GM19328 (cell line): ENCODE data around the gene UMODL1.

Source experiments
- ATAC-seq: cut with Tn5 transposase; IDR thresholded peaks from one replicate; pipeline ENCODE4 v1.9.1; 2021; ENCODE audit warnings: mild to moderate bottlenecking, moderate library complexity; ENCODE audit not compliant: unreplicated experiment

Gene UMODL1

DNA sequence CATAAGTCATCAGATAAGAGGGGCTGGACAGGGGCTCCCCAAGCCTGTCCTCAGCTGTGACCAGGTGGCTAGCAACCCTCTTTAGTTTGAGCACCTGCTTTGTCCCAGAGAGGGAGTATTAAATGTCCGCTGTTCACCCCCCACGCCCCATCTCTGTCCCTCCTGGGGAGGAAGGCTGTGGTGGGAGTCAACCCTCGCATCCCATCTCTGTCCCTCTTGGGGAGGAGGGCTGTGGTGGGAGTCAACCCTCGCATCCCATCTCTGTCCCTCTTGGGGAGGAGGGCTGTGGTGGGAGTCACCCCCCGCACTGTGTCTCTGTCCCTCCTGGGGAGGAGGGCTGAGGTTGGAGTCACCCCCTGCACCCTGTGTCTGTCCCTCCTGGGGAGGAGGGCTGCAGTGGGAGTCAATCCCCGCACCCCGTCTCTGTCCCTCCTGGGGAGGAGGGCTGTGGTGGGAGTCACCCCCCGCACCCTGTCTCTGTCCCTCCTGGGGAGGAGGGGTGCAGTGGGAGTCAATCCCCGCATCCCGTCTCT, 75.2 kb downstream of the UMODL1 start:
- no peak for ATAC-seq

DNA sequence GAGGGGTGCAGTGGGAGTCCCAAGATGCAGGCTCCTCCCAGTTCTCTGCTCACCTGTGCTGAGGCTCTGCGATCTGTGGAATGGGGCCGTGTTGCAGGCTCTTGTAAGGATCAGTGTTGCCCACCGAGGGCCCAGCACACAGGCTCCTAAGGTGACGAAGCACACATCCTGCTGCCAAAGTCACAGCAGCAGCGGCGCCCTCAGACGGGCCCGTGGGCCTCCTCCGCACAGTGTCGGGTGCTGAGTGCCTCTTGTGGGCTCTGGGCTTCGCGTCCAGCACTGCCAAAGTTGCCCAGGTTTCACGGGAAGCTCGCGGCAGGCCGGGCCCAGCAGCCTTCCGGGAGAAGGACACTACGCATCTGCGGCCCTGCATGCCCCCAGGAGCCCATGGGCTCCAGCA, 75.7 kb downstream of the UMODL1 start:
- no peak for ATAC-seq

DNA sequence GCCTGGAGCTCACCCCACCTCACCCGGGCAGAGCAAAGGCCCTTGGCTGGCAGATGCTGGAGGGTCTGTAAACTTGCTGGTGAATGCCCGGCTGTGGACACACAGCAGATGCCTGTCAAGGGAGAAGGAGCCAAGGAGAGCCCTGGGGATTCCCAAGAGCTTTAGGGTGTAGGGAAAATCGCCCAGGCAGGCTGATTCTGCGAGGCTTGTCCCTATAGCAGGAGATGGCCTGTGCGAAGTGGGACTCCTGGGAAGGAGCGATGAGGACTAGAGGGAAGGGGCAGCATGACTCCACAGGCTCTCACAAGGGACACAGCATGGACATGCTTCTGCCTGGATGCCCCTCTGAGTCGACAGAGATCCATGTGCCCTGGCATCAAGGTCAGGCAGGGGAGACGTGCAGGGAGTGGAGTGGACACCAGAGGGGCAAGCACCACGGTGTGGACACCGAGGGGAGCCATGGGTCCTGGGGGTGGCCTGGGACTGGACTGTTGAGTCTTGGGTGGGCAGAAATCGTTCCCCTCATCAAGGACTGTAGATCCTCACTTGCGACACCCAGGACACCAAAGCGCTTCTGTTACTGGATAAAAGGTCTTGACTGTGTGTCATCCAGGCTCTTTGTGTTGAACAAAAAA, 76.4 kb downstream of the UMODL1 start:
- ATAC-seq: no peak

DNA sequence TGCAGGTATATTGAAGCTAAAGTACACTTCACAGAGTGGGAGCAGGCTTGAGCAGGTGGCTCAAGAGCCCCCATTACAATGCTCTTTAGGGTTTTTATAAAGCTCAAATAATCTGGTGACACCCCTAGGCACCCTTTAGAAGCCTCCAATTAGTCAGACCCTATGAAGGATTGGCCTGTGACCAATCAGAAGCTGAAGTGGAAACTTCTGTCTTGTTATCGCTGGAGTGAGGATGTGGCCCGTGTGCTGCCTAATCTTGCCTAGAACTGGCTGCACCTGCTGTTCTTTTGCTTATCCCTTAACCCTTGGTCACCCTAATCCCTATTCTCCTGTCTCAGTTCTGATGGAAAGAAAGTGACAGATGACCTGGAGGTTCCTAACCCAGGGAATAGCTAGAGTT, 77.0 kb downstream of the UMODL1 start:
- ATAC-seq: no peak

DNA sequence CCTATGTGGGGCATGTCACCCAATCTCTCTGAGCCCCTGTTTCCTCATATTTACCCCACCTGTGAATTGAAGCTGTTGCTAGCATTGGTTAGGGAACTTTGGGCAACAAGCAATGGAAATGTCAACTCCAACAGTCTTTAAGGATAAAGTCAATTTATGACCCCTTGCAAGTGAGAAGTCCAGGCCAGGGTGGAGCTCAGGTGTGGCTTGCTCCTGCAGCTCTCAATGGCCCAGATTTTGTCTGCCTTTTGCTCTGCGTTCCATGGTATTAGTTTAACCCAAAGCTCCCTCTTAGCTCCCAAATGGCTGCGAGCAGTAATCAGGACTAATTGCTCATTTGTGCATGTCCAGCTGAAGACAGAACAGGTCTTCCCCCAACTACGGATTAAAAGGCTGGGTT, 77.5 kb downstream of the UMODL1 start:
- ATAC-seq: no peak

DNA sequence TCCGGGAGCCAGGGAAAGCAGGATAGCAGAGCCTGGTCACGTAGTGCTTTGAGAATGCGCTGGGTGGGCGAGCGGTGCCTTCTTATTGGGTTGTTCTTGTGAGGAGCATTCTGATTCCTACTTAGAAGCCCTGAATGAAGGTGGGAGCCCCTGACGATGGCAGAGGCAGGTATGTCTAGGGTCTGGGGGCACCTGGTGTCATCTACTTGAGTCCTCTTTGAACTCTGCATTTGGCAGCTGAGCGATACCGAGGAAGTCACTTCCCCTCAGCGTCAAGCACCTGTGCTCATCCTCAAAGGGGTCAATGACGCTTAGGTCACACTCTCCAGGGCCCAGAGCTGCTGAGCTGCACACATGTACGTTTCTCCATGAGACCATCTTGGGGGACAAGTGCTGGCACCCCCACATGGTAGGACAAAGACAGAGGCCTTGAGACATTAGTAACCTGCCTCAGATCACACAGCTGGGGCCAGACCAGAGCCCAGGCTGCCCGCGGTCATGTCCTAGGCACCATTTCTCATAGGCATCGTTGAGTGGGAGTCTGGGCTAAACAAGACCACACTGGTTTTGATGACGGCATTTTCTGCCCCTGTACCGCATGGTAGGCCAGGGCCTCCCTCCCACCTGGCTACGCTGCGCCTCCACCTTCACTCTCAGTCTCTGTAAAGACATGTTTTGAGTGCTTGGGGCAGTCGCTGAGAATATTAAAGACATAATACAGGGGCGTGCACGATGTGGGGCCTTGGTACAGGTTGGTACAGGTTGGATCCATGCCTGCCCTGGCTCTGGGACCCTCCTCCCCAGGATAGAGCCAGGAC, 78.7 kb downstream of the UMODL1 start:
- no peak for ATAC-seq

DNA sequence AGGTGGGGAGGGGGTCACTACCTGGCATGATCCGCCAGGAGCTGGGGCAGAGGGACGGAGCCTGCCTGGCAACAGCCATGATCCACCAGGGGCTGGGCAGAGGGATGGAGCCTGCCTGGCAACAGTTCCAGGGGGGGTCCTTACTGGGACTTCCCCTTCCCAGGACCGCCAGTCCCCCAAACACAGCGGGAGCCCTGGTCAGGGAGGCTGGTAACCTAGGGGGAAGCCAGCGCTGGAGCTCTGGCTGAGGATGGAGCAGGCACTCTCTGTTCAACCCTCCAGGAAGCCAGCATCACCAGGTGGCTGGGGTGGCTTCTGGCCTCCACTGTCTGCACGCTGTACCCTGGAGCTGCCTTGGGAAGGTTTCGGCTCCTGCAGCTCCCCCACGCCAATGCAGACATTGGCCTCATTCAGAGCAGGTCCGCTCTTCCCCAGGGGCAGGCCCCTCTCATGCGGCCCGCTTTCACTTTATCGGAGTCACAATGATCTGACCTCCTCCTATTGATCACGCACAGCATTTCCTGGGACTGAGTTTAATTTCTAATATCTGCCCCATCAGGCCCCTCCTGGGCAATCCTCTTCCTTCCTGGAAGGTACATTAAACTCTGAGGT, 79.5 kb downstream of the UMODL1 start:
- no peak for ATAC-seq

DNA sequence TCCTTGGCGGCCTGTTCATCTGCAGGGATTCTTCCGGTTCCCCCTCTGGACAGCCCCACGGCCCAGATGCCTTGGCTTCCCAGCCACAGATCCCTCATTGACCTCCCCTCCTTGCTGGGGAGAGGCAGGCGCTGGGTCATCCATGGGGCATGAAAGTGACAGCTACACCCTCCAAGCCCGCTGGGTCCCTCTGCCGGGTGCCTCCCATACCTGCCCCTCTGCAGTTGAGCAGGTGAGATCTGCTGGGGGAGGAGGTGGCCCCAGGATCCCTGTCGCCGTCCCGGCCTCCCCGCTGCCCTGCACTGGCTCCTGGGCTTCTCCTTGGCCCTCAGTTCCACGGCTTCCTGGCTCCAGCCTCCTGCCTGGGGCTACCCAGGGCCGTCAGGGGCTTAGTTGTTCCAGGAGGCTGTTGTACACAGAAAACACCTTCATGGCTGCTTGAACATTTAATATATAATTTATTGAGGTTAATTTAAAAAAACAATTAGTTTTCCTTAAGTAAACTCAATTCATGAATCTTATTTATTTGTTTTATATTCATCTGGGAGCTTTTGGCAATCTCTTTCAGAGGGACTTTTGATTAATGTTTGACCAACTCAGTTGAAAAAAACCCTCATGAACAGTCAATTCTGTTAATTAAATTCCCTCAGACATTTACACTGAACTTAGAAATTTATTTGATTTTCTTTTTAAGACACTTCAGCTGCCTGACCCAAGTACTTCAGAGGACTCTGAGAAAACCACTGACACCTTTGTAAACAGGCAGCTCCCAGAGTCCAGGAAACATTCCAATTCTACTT, 80.2 kb downstream of the UMODL1 start:
- no peak for ATAC-seq

DNA sequence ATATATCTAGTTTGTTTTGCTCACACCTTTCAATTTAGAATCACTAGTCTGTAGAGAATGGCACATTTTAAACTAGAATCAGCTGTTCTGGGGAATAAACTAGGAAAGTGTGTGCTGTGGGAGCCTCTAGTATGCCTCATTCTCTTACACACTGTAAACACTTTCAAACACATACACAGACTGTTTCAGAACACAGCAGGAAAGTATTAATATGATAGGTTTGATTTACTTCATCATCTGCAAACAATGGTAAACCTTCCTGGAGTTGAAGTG, 80.8 kb downstream of the UMODL1 start:
- no peak for ATAC-seq

DNA sequence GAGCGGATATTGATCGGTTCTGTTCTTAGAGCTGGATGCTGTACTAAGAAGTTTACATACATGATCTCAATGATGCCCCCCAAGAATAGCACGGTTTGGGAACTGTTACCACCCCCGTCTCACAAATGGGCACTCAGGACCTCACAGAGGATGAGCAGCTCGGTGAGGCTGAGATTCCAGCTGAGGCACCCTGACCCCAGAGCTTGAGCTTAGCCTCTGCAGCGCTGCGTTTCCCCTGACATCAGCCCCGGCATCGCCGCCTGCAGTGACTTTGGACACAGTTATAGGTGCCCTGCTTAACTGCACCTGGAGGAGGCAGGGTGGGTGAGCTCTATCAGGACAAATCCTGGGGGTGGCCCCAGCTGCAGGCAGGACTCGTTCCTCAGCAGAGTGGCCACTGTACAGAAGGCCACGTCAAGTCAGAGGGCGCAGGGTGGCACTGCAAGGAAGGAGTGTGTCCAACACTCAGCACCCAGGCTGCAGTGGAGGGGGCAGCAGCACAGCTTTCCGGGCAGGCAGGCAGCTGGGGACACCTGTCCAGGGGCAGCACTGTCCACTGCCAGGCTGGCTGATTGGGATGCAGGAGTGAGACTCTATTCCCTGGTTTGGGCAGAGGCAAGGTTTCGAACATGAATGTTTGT, 82.0 kb downstream of the UMODL1 start:
- no peak for ATAC-seq

DNA sequence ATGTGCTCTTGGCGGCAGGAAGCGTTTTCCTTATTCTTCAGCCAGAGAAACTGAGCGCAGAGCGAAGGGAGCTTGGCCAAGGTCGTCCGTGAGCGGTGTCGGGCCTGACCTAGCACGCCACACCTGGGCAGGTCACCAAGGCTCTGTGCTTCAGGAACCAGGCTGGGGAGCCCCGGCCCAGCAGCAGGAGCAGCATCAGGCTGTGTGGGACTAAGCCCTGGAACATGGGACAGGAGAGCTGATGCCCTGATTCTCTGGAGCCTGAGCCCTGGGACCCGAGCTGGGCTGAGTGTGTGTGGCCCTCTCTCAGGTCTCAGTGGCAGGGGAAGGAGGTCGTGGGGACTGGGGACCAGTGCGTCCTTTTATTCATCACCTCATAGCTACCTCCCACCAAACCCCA, 82.6 kb downstream of the UMODL1 start:
- ATAC-seq: no peak

DNA sequence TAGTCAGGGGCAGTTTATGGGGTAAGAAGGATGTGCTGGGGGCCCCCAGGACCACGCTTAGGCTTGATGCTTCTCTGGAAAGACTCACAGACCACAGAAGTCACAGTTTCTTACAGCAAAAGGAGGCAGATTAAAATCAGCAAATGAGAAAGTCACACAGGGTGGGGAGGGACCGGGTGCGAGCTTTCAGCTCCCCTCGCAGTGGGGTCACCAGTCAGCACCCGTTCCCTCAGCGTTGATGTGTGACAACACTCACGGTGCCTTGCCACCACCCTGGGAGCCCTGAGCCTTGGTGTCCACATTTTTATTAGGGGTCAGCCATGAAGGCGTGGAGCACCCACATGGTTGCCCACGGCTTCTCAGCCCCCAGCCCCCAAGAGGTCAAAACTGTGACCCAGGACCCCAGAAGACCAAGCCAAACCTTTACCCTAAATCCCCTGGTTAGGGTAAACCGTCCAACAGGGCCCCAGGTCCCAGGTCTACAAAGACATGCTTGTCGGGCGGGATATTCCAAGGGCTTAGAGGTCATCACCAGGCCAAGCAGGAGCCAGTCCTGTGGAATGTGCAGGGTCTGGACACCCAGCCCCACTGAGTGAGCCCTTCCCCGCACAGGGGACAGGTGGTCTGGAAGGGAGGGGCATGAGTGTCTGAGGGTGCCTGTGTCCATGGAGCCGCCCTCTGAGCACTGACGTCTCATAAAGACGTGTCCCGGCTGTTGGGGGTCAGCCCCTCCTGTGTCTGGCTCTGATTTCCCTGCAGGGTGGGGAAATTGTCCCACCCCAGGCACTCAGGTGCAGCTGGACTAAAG, 83.3 kb downstream of the UMODL1 start:
- ATAC-seq: no peak

DNA sequence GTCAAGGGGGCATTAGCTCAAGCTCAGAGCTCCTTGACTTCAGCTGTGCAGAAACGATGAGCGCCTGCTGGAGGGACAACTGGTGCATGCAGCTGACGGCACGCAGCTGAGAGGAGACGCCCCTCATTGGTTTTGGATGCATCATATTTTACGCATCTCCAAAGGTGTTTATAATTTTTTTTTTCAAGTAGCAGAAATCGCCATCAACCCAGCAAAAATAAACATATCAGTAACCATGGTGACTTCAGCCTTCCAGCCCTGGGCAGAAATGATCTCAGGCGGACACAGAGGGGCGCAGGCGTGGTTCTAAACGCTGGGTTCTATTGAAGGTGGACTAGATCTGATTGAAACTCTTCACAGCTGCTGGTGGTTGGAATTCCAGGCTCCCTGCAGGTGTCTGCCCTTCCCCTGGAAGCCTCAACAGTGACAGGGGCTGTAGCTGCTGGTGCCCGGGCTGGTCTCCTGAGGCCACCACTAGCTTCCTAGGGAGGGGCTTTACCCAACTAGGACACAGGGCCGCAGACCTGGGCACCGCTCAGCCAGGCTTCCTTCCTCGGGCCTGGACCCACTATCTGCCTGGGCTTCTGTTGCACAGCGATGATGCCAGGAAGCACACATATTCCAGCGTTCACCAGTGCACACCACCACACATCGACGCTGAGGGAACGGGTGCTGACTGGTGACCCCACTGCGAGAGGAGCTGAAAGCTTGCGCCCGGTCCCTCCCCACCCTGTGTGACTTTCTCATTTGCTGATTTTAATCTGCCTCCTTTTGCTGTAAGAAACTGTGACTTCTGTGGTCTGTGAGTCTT, 84.1 kb downstream of the UMODL1 start:
- ATAC-seq: no peak

DNA sequence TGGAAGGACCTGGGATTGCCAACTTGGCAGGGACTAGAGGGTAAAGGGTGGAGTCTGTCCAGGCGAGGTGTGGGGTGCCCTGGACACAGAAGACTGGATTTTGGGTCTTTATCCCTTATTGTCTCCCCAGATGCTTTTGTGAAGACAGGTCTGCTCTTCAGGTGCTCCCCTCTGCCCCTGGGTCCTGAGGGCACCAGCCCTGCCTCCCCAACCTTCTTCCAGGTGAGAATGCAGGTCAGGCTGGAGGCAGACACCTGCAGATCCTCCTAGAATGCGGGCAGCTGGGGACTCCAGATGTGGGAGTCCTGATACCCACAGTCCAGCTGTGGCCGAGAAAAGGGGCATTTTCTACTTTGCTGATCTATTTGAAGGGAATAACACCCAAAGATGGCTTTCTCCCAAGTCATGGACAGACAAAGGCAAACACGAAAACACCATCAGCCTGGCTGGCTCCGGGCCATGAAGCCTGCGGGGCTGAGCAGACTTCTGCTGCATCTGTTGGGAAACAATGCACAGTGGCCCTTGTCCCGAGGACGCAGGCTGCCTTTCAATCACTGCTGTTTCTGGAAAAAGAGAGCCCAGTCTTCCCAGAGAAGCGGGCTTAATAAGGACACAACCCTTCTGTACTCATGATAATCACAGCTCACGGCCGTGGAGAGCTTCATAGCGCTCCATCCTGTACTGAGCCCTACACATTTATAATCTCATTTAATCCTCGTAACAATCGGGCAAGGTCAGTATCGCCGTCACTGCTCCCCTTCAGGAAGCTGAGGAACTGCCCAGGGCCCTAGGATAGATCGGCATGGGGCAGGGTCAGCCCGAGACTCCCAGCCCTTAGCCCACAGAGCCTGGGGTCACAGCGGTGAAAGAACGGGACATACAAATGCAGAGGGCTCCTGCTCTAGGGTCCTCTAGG, 85.8 kb downstream of the UMODL1 start:
- ATAC-seq: no peak

DNA sequence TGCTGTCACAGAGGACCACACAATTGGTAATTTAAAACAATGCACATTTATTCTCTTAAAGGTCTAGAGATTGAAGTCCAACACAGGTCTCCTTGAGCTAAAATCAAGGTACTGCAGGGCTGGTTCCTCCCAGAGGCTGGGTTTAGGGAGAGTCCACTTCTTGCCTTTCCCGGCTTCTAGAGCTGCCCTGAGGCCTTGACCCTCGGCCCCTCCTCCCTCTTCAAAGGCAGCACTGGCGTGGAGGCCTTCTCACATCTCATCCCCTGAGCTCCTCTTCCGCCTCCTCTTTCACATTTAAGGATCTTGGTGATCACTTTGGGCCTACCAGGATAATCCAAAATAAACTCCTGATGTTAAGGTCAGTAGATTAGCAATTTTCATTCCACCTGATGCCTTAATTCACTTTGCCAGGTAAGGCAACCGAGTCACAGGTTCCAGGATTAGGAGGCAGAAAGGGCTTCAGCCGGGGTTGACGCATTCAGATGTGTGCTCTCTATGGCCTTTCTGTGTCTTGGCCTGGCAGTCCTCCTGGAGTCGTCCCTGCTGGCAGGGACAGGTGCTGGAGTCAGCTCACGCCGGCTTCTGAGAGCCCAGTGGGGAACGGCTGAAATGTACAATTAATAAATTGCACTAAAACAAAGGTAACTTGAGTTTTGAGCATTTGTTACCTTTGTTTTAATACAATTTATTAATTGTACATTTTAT, 86.6 kb downstream of the UMODL1 start:
- no peak for ATAC-seq

DNA sequence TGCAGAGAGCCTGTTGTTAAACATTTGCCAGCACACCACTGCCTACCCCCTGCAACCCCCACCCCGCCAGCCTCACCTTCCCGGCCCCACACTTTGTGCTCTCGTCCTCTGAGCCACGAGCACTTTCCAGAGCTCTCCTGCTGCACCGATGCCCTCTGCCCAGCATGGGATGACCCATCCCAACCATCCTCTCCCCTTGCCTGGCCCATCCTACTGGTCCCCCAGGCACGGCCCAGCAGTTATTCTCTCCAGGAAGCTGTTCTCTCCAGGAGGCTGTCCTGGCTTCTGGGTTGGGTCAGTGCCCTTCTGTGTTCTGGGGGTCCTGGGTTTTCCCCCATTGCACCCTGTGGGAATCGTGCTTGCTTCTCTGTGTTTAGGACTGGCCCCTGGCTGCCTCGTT, 87.7 kb downstream of the UMODL1 start:
- ATAC-seq: no peak

DNA sequence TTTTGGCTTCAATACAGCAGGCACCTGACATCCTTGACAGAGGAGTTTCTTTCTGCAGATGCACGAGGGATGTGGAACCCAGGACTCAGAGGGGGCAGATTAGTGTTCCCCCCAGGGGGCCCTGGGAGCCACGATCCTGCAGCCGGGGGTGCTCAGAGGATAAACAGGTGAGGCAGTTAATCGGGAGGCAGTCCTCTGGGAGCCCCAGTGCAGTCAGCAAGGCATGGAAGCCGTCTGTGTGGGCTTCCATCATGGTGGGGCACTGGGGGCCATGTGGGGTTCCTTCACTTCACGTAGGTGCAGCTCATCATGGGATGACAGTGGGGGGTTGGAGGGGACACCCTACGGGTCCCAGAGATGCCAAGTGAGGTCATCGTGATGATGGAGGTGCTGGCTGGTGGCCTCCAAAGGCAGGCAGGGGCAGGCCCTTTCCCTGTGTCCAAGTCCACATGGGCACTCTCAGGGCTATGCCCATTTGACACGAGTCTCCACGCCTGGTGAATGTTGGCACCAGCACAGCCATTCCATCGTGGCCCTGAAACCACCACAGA, 88.5 kb downstream of the UMODL1 start:
- no peak for ATAC-seq
